Keratinocyte (primary cell): ENCODE data around the gene HSD17B1. TPM values are rescaled to one million over a fixed set of nuclear protein-coding genes. Genes with fewer than 3 reads are reported as not detected.

Experiments used
- DNase-seq: peaks from one replicate; pipeline ENCODE4 v3.0.0-alpha.2; 2011; ENCODE audit warnings: low read depth, missing footprints, low spot score
- FAIRE-seq: peaks from 2 replicates; lab custom pipeline; 2011; peaks lifted over from hg19 to GRCh38; lab: Jason Lieb, UNC
- H2AFZ ChIP-seq: 2 replicates; pipeline ENCODE4 v1.6.0; 2012; ENCODE audit warnings: low read length, control low read depth, inconsistent platforms; ENCODE audit not compliant: control insufficient read depth
- H3K27ac ChIP-seq: 2 replicates; pipeline ENCODE4 v1.5.1; 2011; ENCODE audit warnings: low read length; ENCODE audit not compliant: control insufficient read depth, insufficient read depth
- H3K27me3 ChIP-seq: 3 replicates; pipeline ENCODE4 v1.6.0; 2011; ENCODE audit warnings: low read length; ENCODE audit not compliant: control insufficient read depth, insufficient read depth; ENCODE audit errors: extremely low read depth
- H3K36me3 ChIP-seq, 2 experiments: 2 replicates in 1 of 2; 3 replicates in 1 of 2; pipeline ENCODE4 v1.5.1; 2011; ENCODE audit warnings: low read length in 2 of 2, mild to moderate bottlenecking in 1 of 2; ENCODE audit not compliant: control insufficient read depth in 2 of 2, insufficient read depth in 2 of 2; ENCODE audit errors: extremely low read depth in 1 of 2
- H3K4me1 ChIP-seq: 3 replicates; pipeline ENCODE4 v1.5.1; 2011; ENCODE audit warnings: low read length; ENCODE audit not compliant: control insufficient read depth, insufficient read depth; ENCODE audit errors: extremely low read depth
- H3K4me2 ChIP-seq: 3 replicates; pipeline ENCODE4 v1.6.0; 2011; ENCODE audit warnings: low read depth, low read length; ENCODE audit not compliant: control insufficient read depth, insufficient read depth; ENCODE audit errors: extremely low read depth
- H3K4me3 ChIP-seq, 3 experiments: fragments of 200-600 bp in 1 of 3; sonication (generic) in 1 of 3; 2 replicates in 2 of 3; 3 replicates in 1 of 3; pipeline ENCODE4 v1.5.1; 2011 to 2016; ENCODE audit warnings: low read length in 3 of 3, mild to moderate bottlenecking in 3 of 3, control low read depth in 2 of 3, inconsistent platforms in 1 of 3, low read depth in 1 of 3, mixed read lengths in 1 of 3, mixed run types in 1 of 3, moderate library complexity in 1 of 3; ENCODE audit not compliant: control insufficient read depth in 2 of 3, insufficient read depth in 2 of 3; ENCODE audit errors: extremely low read depth in 1 of 3
- H3K79me2 ChIP-seq: 2 replicates; pipeline ENCODE4 v1.6.0; 2012; ENCODE audit warnings: low read length; ENCODE audit not compliant: control insufficient read depth, insufficient read depth
- H3K9ac ChIP-seq: 3 replicates; pipeline ENCODE4 v1.6.0; 2011; ENCODE audit warnings: low read length; ENCODE audit not compliant: control insufficient read depth, insufficient read depth; ENCODE audit errors: extremely low read depth
- H3K9me1 ChIP-seq: 3 replicates; pipeline ENCODE4 v1.6.0; 2011; ENCODE audit warnings: low read length; ENCODE audit not compliant: control insufficient read depth, insufficient read depth; ENCODE audit errors: extremely low read depth
- H3K9me3 ChIP-seq: 2 replicates; pipeline ENCODE4 v1.5.1; 2012; ENCODE audit warnings: low read depth, low read length; ENCODE audit not compliant: control insufficient read depth
- H4K20me1 ChIP-seq: 3 replicates; pipeline ENCODE4 v1.6.0; 2011; ENCODE audit warnings: low read length; ENCODE audit not compliant: control insufficient read depth, insufficient read depth; ENCODE audit errors: extremely low read depth
- EZH2 ChIP-seq: IDR thresholded peaks from one replicate; pipeline ENCODE4 v1.6.1; 2012; ENCODE audit warnings: inconsistent platforms, mild to moderate bottlenecking, low read length, moderate library complexity
- dilution Hi-C: fragments of 300-500 bp; cut with MboI; formaldehyde crosslinking; loops from one replicate; pipeline ENCODE4 v1.7.0; 2020; ENCODE audit warnings: low sequenced_read_pairs; ENCODE audit not compliant: extremely low pct_ligation_motif_present
- polyA plus RNA-seq, 5 experiments: library from polyadenylated mRNA; depleted of rRNA in 3 of 5; stranded (reverse) in 3 of 5; stranded (forward) in 1 of 5; unstranded in 1 of 5; fragments of >200 nt; gene quantifications; 1 replicate in 1 of 5; 2 replicates in 3 of 5; 3 replicates in 1 of 5; pipeline versions ENCODE4 v1.2.1 to v1.2.3, GENCODE V29; 2011 to 2012; ENCODE audit warnings: missing spikeins in 2 of 5, low read depth in 1 of 5, low replicate concordance in 1 of 5
- TF ChIP-seq, protein P1 (sequence below), 3 experiments: IDR thresholded peaks in 1 of 3; conservative IDR thresholded peaks in 1 of 3; optimal IDR thresholded peaks in 1 of 3; 2 replicates in 2 of 3; 3 replicates in 1 of 3; pipeline versions ENCODE3 to v1.5.1; 2011; ENCODE audit warnings: low read length in 3 of 3, mild to moderate bottlenecking in 3 of 3, moderate library complexity in 2 of 3, control low read depth in 1 of 3, inconsistent platforms in 1 of 3; ENCODE audit not compliant: insufficient read depth in 2 of 3; ENCODE audit errors: extremely low read depth in 1 of 3

HSD17B1 gene
- polyA plus RNA-seq, 1 donor (not counting 4 experiments of a cell fraction or from before 2014, with no cell fraction given): 5.3 TPM

DNA sequence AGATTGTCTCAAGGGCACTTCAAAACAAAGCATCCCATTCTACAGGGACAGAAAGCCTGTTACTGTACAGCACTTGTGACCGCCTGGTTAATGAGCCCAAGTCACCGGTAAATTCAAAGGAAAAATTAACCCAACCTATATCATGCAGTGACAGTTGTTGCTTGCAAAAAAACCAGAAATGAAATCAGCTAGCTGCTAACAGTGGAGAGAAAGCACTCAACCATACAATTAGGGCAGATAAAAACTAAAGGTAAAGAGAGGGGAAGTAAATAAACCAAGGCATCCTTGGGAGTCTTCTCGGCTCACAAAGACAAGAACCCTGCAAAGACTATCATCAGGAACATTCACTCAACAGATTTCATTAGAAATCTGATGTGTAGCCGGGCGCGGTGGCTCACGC, 50.6 kb downstream of the HSD17B1 start:
- peaks cover 12% of the 10 kb centered on the region for H3K4me1 ChIP-seq
- no peak overlapping the region for H2AFZ ChIP-seq
- no peaks in the 10 kb centered on the region for H3K9me3 ChIP-seq
- H3K9ac ChIP-seq: no peak overlapping the region
- peaks cover 6 to 8% of the 10 kb centered on the region in 2 experiments for H3K36me3 ChIP-seq
- H3K79me2 ChIP-seq: peaks cover 78% of the 10 kb centered on the region
- FAIRE-seq: no peak
- no peaks in the 10 kb centered on the region for H3K9me1 ChIP-seq
- H4K20me1 ChIP-seq: no peaks in the 10 kb centered on the region
- H3K27me3 ChIP-seq: no peaks in the 10 kb centered on the region
- TF ChIP-seq, protein P1, sequence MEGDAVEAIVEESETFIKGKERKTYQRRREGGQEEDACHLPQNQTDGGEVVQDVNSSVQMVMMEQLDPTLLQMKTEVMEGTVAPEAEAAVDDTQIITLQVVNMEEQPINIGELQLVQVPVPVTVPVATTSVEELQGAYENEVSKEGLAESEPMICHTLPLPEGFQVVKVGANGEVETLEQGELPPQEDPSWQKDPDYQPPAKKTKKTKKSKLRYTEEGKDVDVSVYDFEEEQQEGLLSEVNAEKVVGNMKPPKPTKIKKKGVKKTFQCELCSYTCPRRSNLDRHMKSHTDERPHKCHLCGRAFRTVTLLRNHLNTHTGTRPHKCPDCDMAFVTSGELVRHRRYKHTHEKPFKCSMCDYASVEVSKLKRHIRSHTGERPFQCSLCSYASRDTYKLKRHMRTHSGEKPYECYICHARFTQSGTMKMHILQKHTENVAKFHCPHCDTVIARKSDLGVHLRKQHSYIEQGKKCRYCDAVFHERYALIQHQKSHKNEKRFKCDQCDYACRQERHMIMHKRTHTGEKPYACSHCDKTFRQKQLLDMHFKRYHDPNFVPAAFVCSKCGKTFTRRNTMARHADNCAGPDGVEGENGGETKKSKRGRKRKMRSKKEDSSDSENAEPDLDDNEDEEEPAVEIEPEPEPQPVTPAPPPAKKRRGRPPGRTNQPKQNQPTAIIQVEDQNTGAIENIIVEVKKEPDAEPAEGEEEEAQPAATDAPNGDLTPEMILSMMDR (optimal IDR thresholded peaks at IDR 0.05 in 1 of 3, IDR thresholded peaks at IDR 0.05 in 1 of 3, conservative IDR thresholded peaks at IDR 0.05 in 1 of 3; ENCODE audit: extremely low read depth in 1 of 3, insufficient read depth in 2 of 3, low read length in 3 of 3): no peak
- TF ChIP-seq EZH2: no peak
- no peak overlapping the region for H3K4me2 ChIP-seq
- no peak overlapping the region for H3K27ac ChIP-seq
- no peak overlapping the region for H3K4me3 ChIP-seq
- DNase-seq: no peak
- dilution Hi-C loops: loop anchor here (10.0 kb wide), 1 partner anchor 61 kb away; no protein-coding TSS in a partner anchor

Other genes with a start within 250 kb of the HSD17B1 start
- gene STAT3, start 164.5 kb upstream of the HSD17B1 start, polyA plus RNA-seq: 30.6 to 55.8 TPM (median 37.4 TPM) in 3 replicates
- gene CAVIN1, start 129.7 kb upstream of the HSD17B1 start, polyA plus RNA-seq: 172 to 237 TPM (median 190 TPM) in 3 replicates
- gene ATP6V0A1, start 94.0 kb upstream of the HSD17B1 start, polyA plus RNA-seq: 24.0 to 43.7 TPM (median 41.9 TPM) in 3 replicates
- 6.9 to 13.1 TPM (median 10.8 TPM) in 3 replicates for gene NAGLU, start 16.7 kb upstream of the HSD17B1 start, polyA plus RNA-seq
- 25.9 to 49.8 TPM (median 26.2 TPM) in 3 replicates for gene COASY, start 9.2 kb downstream of the HSD17B1 start, polyA plus RNA-seq
- gene MLX, start 14.2 kb downstream of the HSD17B1 start, polyA plus RNA-seq: 39.2 to 45.1 TPM (median 39.5 TPM) in 3 replicates
- gene PSMC3IP, start 24.8 kb downstream of the HSD17B1 start, polyA plus RNA-seq: 2.4 to 7.8 TPM (median 7.7 TPM) in 3 replicates
- 25.2 to 49.5 TPM (median 32.5 TPM) in 3 replicates for gene RETREG3, start 56.5 kb downstream of the HSD17B1 start, polyA plus RNA-seq
- gene TUBG1, start 56.8 kb downstream of the HSD17B1 start, polyA plus RNA-seq: 35.1 to 141 TPM (median 54.8 TPM) in 3 replicates
- gene TUBG2, start 106.4 kb downstream of the HSD17B1 start, polyA plus RNA-seq: 13.5 to 17.8 TPM (median 14.5 TPM) in 3 replicates
- 3.1 to 10.7 TPM (median 4.9 TPM) in 3 replicates for gene PLEKHH3, start 124.1 kb downstream of the HSD17B1 start, polyA plus RNA-seq
- gene CCR10, start 128.9 kb downstream of the HSD17B1 start, polyA plus RNA-seq: 0.02 to 0.05 TPM (median 0.03 TPM) in 3 replicates
- 0.46 to 2.0 TPM (median 0.71 TPM) in 3 replicates for gene CNTNAP1, start 129.6 kb downstream of the HSD17B1 start, polyA plus RNA-seq
- 13.6 to 18.4 TPM (median 18.3 TPM) in 3 replicates for gene EZH1, start 192.1 kb downstream of the HSD17B1 start, polyA plus RNA-seq
- 0.19 TPM in 1 of 3 replicates, not detected in the others for gene RAMP2, start 208.3 kb downstream of the HSD17B1 start, polyA plus RNA-seq
- 122 to 141 TPM (median 133 TPM) in 3 replicates for gene VPS25, start 220.5 kb downstream of the HSD17B1 start, polyA plus RNA-seq
- gene WNK4, start 227.7 kb downstream of the HSD17B1 start, polyA plus RNA-seq: 0.03 to 0.10 TPM (median 0.04 TPM) in 3 replicates
- 83.6 to 97.8 TPM (median 92.4 TPM) in 3 replicates for gene COA3, start 245.8 kb downstream of the HSD17B1 start, polyA plus RNA-seq
- not detected in 3 replicates for gene CNTD1, start 245.9 kb downstream of the HSD17B1 start, polyA plus RNA-seq